C4-2B (cell line): ENCODE data around the gene MYO1E.

Source experiments
- H3K27ac ChIP-seq: fragments of 450-650 bp; 2 replicates; pipeline ENCODE4 v1.5.1; 2017
- CTCF ChIP-seq: fragments of 450-650 bp; conservative IDR thresholded peaks from 2 replicates; pipeline ENCODE4 v1.5.1; 2017; ENCODE audit warnings: mild to moderate bottlenecking
- ZFX ChIP-seq: fragments of 450-650 bp; IDR thresholded peaks from 2 replicates; pipeline ENCODE4 v1.6.1; 2017

MYO1E gene

GRCh38 chr15:59224474-59224873 is 148.2 kb downstream of the MYO1E start:
- TF ChIP-seq CTCF (no peak), ZFX (no peak)
- H3K27ac ChIP-seq: no peak overlapping the region

GRCh38 chr15:59223736-59224135 is 148.9 kb downstream of the MYO1E start:
- TF ChIP-seq ZFX (no peak), CTCF (no peak)
- H3K27ac ChIP-seq: no peak overlapping the region

- no peak overlapping the region for H3K27ac ChIP-seq
- no peak for TF ChIP-seq CTCF
- no peak for TF ChIP-seq ZFX
Observed at GRCh38 chr15:59222906-59223550, 149.6 kb downstream of the MYO1E start.

- no peak overlapping the region for H3K27ac ChIP-seq
- no peak for TF ChIP-seq CTCF
- no peak for TF ChIP-seq ZFX
Observed at GRCh38 chr15:59221511-59222505, 150.9 kb downstream of the MYO1E start.

- no peak overlapping the region for H3K27ac ChIP-seq
- TF ChIP-seq CTCF: no peak
- TF ChIP-seq ZFX: no peak
Observed at GRCh38 chr15:59218710-59219109, 154.0 kb downstream of the MYO1E start.

GRCh38 chr15:59217876-59218498 is 154.7 kb downstream of the MYO1E start:
- TF ChIP-seq ZFX (no peak), CTCF (no peak)
- H3K27ac ChIP-seq: no peak overlapping the region

- TF ChIP-seq CTCF (no peak), ZFX (no peak)
- no peak overlapping the region for H3K27ac ChIP-seq
Observed at GRCh38 chr15:59216911-59217310, 155.8 kb downstream of the MYO1E start.
